ENCODE results near the gene STEAP1.
"Not testable (repeated sequence)": the region's sequence is repeated elsewhere in the genome, so short reads cannot be mapped to it uniquely, and the experiment has no call there.

GRCh38 chr7:90186290-90186689, 32.0 kb downstream of the STEAP1 start:
- not testable (repeated sequence) for TF ChIP-seq POLR2AphosphoS5, CTCF, POLR2A, EP300 (IDR thresholded peaks at IDR 0.05)
